DND-41 (cell line): Measurements from ENCODE around the gene MYBL2.

Source experiments
- ATAC-seq: fragments of 200-7000 bp; cut with Tn5 transposase; 3 replicates; pipeline ENCODE4 v1.9.1; 2021; ENCODE audit warnings: low read depth; ENCODE audit not compliant: insufficient read depth
- DNase-seq: peaks from one replicate; pipeline ENCODE4 v3.0.0-alpha.2; 2020
- H2AFZ ChIP-seq: 2 replicates; pipeline ENCODE4 v1.6.0; 2012; ENCODE audit warnings: low read depth, low read length
- H3K27ac ChIP-seq: 2 replicates; pipeline ENCODE4 v1.5.1; 2012; ENCODE audit warnings: low read length, inconsistent platforms
- H3K27me3 ChIP-seq: fragments of 200-600 bp; sonication (generic); 2 replicates; pipeline ENCODE4 v1.6.0; 2012; ENCODE audit warnings: low read length, mild to moderate bottlenecking, inconsistent platforms; ENCODE audit not compliant: insufficient read depth, poor library complexity
- H3K36me3 ChIP-seq: 2 replicates; pipeline ENCODE4 v1.5.1; 2012; ENCODE audit warnings: low read length, inconsistent platforms; ENCODE audit not compliant: insufficient read depth
- H3K4me1 ChIP-seq: 2 replicates; pipeline ENCODE4 v1.5.1; 2012; ENCODE audit warnings: mild to moderate bottlenecking, low read length; ENCODE audit not compliant: insufficient read depth
- H3K4me2 ChIP-seq: 2 replicates; pipeline ENCODE4 v1.6.0; 2012; ENCODE audit warnings: mild to moderate bottlenecking, moderate library complexity, low read length, inconsistent platforms; ENCODE audit not compliant: insufficient read depth
- H3K4me3 ChIP-seq, 2 experiments: fragments of 200-600 bp in 1 of 2; shearing (Covaris generic) in 1 of 2; 2 replicates each; pipeline ENCODE4 v1.5.1; 2012 to 2016; ENCODE audit warnings: inconsistent platforms in 2 of 2, low read length in 2 of 2, mild to moderate bottlenecking in 2 of 2, low read depth in 1 of 2, moderate library complexity in 1 of 2
- H3K79me2 ChIP-seq: 2 replicates; pipeline ENCODE4 v1.6.0; 2012; ENCODE audit warnings: low read length, inconsistent platforms; ENCODE audit not compliant: insufficient read depth
- H3K9ac ChIP-seq: 2 replicates; pipeline ENCODE4 v1.6.0; 2012; ENCODE audit warnings: low read depth, mild to moderate bottlenecking, inconsistent platforms, low read length, moderate library complexity
- H3K9me3 ChIP-seq: 2 replicates; pipeline ENCODE4 v1.5.1; 2012; ENCODE audit warnings: low read length, moderate library complexity, mild to moderate bottlenecking, inconsistent platforms; ENCODE audit not compliant: insufficient read depth, severe bottlenecking
- H4K20me1 ChIP-seq: 2 replicates; pipeline ENCODE4 v1.6.0; 2012; ENCODE audit warnings: low read length; ENCODE audit not compliant: insufficient read depth
- EZH2 ChIP-seq: IDR thresholded peaks from 3 replicates; pipeline ENCODE4 v1.6.1; 2012; ENCODE audit warnings: borderline replicate concordance, low read depth, mild to moderate bottlenecking, moderate library complexity, low read length, inconsistent platforms; ENCODE audit not compliant: severe bottlenecking
- TF ChIP-seq, protein P1 (sequence below): IDR thresholded peaks from 2 replicates; pipeline ENCODE4 v1.5.1; 2012; ENCODE audit warnings: borderline replicate concordance, low read length, moderate library complexity, mild to moderate bottlenecking; ENCODE audit not compliant: poor library complexity, severe bottlenecking; ENCODE audit errors: extremely low read depth

MYBL2 gene

DNA sequence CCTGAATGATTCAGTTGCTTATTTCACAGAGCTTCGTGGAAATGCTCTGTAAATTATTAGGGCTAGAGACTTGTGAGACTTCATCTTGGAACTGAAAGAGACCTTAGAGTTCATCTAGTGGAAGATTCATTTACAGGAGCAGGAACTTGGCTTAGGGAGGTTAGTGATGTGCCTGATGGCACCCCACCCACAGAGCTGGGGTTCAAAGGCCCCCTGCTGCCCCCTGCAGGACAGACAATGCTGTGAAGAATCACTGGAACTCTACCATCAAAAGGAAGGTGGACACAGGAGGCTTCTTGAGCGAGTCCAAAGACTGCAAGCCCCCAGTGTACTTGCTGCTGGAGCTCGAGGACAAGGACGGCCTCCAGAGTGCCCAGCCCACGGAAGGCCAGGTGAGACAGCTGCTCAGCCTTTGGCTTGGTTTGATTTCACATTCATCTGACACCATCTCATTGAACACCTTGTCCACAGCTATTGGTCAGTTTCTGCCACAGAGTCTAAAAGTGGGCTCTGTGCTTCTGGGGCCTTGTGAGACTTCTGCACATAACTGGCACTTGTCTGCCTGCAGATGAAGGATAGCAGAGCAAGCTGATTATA, 25.1 kb downstream of the MYBL2 start:
- DNase-seq (peak; percentile 65), ATAC-seq (peak; percentile 75)
- Histone ChIP-seq H3K27me3 (no peaks in the 10 kb centered on the region), H3K9me3 (no peaks in the 10 kb centered on the region), H3K27ac (no peak overlapping the region), H3K4me1 (no peaks in the 10 kb centered on the region), H4K20me1 (peaks cover 69% of the 10 kb centered on the region), H3K79me2 (peaks cover 69% of the 10 kb centered on the region), H3K36me3 (peaks cover 93% of the 10 kb centered on the region), H3K4me2 (no peak overlapping the region), H2AFZ (no peak overlapping the region), H3K9ac (no peak overlapping the region), H3K4me3 (no peak overlapping the region)
- TF ChIP-seq, protein P1, sequence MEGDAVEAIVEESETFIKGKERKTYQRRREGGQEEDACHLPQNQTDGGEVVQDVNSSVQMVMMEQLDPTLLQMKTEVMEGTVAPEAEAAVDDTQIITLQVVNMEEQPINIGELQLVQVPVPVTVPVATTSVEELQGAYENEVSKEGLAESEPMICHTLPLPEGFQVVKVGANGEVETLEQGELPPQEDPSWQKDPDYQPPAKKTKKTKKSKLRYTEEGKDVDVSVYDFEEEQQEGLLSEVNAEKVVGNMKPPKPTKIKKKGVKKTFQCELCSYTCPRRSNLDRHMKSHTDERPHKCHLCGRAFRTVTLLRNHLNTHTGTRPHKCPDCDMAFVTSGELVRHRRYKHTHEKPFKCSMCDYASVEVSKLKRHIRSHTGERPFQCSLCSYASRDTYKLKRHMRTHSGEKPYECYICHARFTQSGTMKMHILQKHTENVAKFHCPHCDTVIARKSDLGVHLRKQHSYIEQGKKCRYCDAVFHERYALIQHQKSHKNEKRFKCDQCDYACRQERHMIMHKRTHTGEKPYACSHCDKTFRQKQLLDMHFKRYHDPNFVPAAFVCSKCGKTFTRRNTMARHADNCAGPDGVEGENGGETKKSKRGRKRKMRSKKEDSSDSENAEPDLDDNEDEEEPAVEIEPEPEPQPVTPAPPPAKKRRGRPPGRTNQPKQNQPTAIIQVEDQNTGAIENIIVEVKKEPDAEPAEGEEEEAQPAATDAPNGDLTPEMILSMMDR, result peak; percentile 74
- TF ChIP-seq EZH2, result no peak

DNA sequence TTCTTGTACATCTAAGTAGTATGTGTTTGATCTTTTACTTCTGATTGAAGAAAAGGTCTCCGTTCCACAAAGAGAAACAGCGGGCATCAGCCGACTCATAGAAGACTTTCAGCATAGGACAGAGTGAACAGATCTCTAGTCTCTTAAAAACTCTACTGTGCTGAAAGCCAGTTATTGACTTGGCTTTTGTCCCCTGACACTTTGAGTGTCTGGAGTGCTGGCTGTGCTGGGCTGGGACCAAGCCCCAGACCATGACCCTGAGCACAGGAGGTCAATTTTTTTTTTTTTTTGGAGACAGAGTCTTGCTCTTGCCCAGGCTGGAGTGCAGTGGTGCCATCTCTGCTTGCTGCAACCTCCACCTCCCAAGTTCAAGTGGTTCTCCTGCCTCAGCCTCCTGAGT, 27.8 kb downstream of the MYBL2 start:
- H3K36me3 ChIP-seq, result peaks cover 86% of the 10 kb centered on the region

DNA sequence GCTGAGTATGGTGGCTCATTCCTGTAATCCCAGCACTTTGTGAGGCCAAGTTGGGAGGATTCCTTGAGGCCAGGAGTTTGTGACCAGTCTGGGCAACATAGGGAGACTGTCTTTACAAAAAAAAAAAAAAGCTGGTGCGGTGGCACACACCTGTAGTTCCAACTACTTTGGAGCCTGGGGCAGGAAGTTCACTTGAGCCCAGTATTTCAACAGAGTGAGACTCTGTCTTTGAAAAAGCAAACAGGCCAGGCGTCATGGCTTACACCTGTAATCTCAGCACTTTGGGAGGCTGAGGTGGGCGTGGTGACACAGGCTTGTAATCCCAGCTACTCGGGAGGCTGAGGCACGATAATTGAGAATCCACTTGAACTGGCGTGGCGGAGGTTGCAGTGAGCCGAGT, 28.7 kb downstream of the MYBL2 start:
- no peak for DNase-seq
- H3K79me2 ChIP-seq, result peaks cover 65% of the 10 kb centered on the region
- no peak overlapping the region for H3K27ac ChIP-seq
- no peak overlapping the region for H3K9ac ChIP-seq
- peaks cover 60% of the 10 kb centered on the region for H4K20me1 ChIP-seq
- ATAC-seq, result no peak
- no peaks in the 10 kb centered on the region for H3K9me3 ChIP-seq
- no peak overlapping the region for H3K4me3 ChIP-seq
- H3K4me2 ChIP-seq, result no peak overlapping the region
- no peaks in the 10 kb centered on the region for H3K4me1 ChIP-seq
- H3K36me3 ChIP-seq, result peaks cover 87% of the 10 kb centered on the region
- TF ChIP-seq, protein P1, result no peak
- TF ChIP-seq EZH2, result no peak
- no peaks in the 10 kb centered on the region for H3K27me3 ChIP-seq
- H2AFZ ChIP-seq, result no peak overlapping the region

More for the DNA sequence above, 27.8 kb downstream of the MYBL2 start:
- no peak overlapping the region for H3K9ac ChIP-seq
- peaks cover 62% of the 10 kb centered on the region for H3K79me2 ChIP-seq
- no peak overlapping the region for H3K27ac ChIP-seq
- no peaks in the 10 kb centered on the region for H3K9me3 ChIP-seq
- no peaks in the 10 kb centered on the region for H3K27me3 ChIP-seq
- TF ChIP-seq, protein P1, result no peak
- no peak overlapping the region for H3K4me3 ChIP-seq
- ATAC-seq (no peak), DNase-seq (no peak)
- H3K4me1 ChIP-seq, result no peaks in the 10 kb centered on the region
- H4K20me1 ChIP-seq, result peaks cover 56% of the 10 kb centered on the region
- no peak overlapping the region for H2AFZ ChIP-seq
- no peak overlapping the region for H3K4me2 ChIP-seq
